Mesenchymal stem cell (in vitro differentiated cells and primary cell): ENCODE measurements around the gene PEMT.
A peak's percentile ranks its signal among the peaks of the same experiment; 100 is the strongest.
"Not testable (repeated sequence)": the region's sequence is repeated elsewhere in the genome, so short reads cannot be mapped to it uniquely, and the experiment has no call there.

ENCODE experiments used
- DNase-seq: peaks from one replicate; pipeline ENCODE4 v3.0.0-alpha.2; 2013
- H2AFZ ChIP-seq: one replicate; pipeline ENCODE4 v1.6.1; 2013; ENCODE audit warnings: low read depth, mild to moderate bottlenecking, control low read depth, inconsistent platforms, low read length, moderate library complexity
- H2AK5ac ChIP-seq: 2 replicates; pipeline ENCODE4 v1.6.1; 2013; ENCODE audit warnings: low read length, moderate library complexity, mild to moderate bottlenecking, inconsistent platforms; ENCODE audit not compliant: severe bottlenecking
- H2BK120ac ChIP-seq: one replicate; pipeline ENCODE4 v1.6.1; 2013; ENCODE audit warnings: low read depth, mild to moderate bottlenecking, inconsistent platforms, low read length, moderate library complexity
- H2BK12ac ChIP-seq, 2 experiments: one replicate each; pipeline ENCODE4 v1.6.1; 2013; ENCODE audit warnings: inconsistent platforms in 2 of 2, low read length in 2 of 2, mild to moderate bottlenecking in 2 of 2, moderate library complexity in 2 of 2, control low read depth in 1 of 2
- H2BK15ac ChIP-seq: one replicate; pipeline ENCODE4 v1.6.1; 2013; ENCODE audit warnings: mild to moderate bottlenecking, low read depth, inconsistent platforms; ENCODE audit not compliant: poor library complexity, severe bottlenecking
- H2BK5ac ChIP-seq: 2 replicates; pipeline ENCODE4 v1.6.1; 2013; ENCODE audit warnings: low read depth, mild to moderate bottlenecking, low read length, control low read depth, inconsistent platforms; ENCODE audit not compliant: poor library complexity, severe bottlenecking
- H3K14ac ChIP-seq, 2 experiments: one replicate each; pipeline ENCODE4 v1.6.1; 2013; ENCODE audit warnings: inconsistent platforms in 2 of 2, low read length in 2 of 2, control low read depth in 1 of 2, mild to moderate bottlenecking in 1 of 2, moderate library complexity in 1 of 2
- H3K18ac ChIP-seq, 2 experiments: one replicate each; pipeline ENCODE4 v1.6.1; 2013; ENCODE audit warnings: inconsistent platforms in 2 of 2, low read length in 2 of 2, control low read depth in 1 of 2, low read depth in 1 of 2, mild to moderate bottlenecking in 1 of 2
- H3K23ac ChIP-seq, 2 experiments: one replicate each; pipeline ENCODE4 v1.6.1; 2013; ENCODE audit warnings: inconsistent platforms in 2 of 2, low read length in 2 of 2, mild to moderate bottlenecking in 2 of 2, moderate library complexity in 2 of 2, control low read depth in 1 of 2
- H3K27ac ChIP-seq: 2 replicates; pipeline ENCODE4 v1.5.1; 2013; ENCODE audit warnings: mild to moderate bottlenecking, moderate library complexity, low read length, control low read depth, inconsistent platforms; ENCODE audit not compliant: poor library complexity, severe bottlenecking
- H3K27me3 ChIP-seq, 2 experiments: 2 replicates each; pipeline versions ENCODE4 v1.6.1 to v1.7.0; 2013; ENCODE audit warnings: low read length in 2 of 2, mild to moderate bottlenecking in 2 of 2, moderate library complexity in 2 of 2, control low read depth in 1 of 2, inconsistent platforms in 1 of 2; ENCODE audit not compliant: control insufficient read depth in 1 of 2, insufficient read depth in 1 of 2
- H3K36me3 ChIP-seq, 2 experiments: 2 replicates each; pipeline versions ENCODE4 v1.6.1 to v1.7.0; 2013; ENCODE audit warnings: low read length in 2 of 2, control low read depth in 1 of 2, inconsistent platforms in 1 of 2, low read depth in 1 of 2, mild to moderate bottlenecking in 1 of 2; ENCODE audit not compliant: insufficient read depth in 2 of 2, control insufficient read depth in 1 of 2
- H3K4ac ChIP-seq, 2 experiments: one replicate each; pipeline ENCODE4 v1.6.1; 2013; ENCODE audit warnings: inconsistent platforms in 2 of 2, low read length in 2 of 2, mild to moderate bottlenecking in 2 of 2, moderate library complexity in 2 of 2, control low read depth in 1 of 2, low read depth in 1 of 2
- H3K4me1 ChIP-seq: 2 replicates; pipeline ENCODE4 v1.6.1; 2013; ENCODE audit warnings: low read depth, low read length, control low read depth; ENCODE audit not compliant: control insufficient read depth, insufficient read depth
- H3K4me2 ChIP-seq: 2 replicates; pipeline ENCODE4 v1.6.1; 2013; ENCODE audit warnings: low read length, mild to moderate bottlenecking, inconsistent platforms; ENCODE audit not compliant: poor library complexity, severe bottlenecking
- H3K4me3 ChIP-seq, 2 experiments: 2 replicates each; pipeline versions ENCODE4 v1.5.1 to v1.7.0; 2013; ENCODE audit warnings: low read length in 2 of 2, mild to moderate bottlenecking in 2 of 2, control low read depth in 1 of 2, low read depth in 1 of 2; ENCODE audit not compliant: insufficient read depth in 1 of 2
- H3K79me1 ChIP-seq: replicated peaks from 2 replicates; pipeline ENCODE4 v1.6.1; 2013; ENCODE audit warnings: mild to moderate bottlenecking, control low read depth, low read length, inconsistent platforms; ENCODE audit not compliant: poor library complexity, severe bottlenecking
- H3K9ac ChIP-seq: 2 replicates; pipeline ENCODE4 v1.7.0; 2013; ENCODE audit warnings: mild to moderate bottlenecking, low read length, moderate library complexity
- H3K9me3 ChIP-seq: 2 replicates; pipeline ENCODE4 v1.7.0; 2013; ENCODE audit warnings: mild to moderate bottlenecking, low read length; ENCODE audit not compliant: control insufficient read depth
- H4K8ac ChIP-seq: one replicate; pipeline ENCODE4 v1.6.1; 2013; ENCODE audit warnings: inconsistent platforms, mild to moderate bottlenecking, low read length, moderate library complexity
- H4K91ac ChIP-seq: one replicate; pipeline ENCODE4 v1.6.1; 2013; ENCODE audit warnings: mild to moderate bottlenecking, low read length, inconsistent platforms
- whole genome bisulfite sequencing: methylation state at CpG from one replicate; pipeline ENCODE4 v1.1.7; 2013; ENCODE audit warnings: mixed read lengths; 5-methylcytosine and 5-hydroxymethylcytosine counted together

Gene PEMT

DNA sequence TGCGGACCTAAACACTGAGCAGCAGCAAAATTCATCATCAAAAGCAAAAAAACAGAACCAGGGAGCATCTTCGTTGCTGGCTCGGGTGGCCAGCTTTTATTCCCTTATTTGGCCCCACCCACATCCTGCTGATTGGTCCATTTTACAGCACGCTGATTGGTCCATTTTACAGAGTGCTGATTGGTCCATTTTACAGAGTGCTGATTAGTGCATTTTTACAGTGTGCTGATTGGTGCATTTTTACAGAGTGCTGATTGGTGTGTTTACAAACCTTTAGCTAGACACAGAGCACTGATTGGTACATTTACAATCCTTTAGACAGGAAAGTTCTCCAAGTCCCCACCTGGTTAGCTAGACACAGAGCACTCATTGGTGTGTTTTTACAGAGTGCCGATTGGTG is 41.2 kb upstream of the PEMT start:
- not testable (repeated sequence) for H2AFZ ChIP-seq, H3K27ac ChIP-seq, H3K36me3 ChIP-seq, H2BK15ac ChIP-seq, H4K91ac ChIP-seq, H2BK5ac ChIP-seq, H3K4me1 ChIP-seq, H3K79me1 ChIP-seq, H3K9ac ChIP-seq, H3K4me2 ChIP-seq, H3K23ac ChIP-seq, H2AK5ac ChIP-seq, H3K4ac ChIP-seq, DNase-seq, H4K8ac ChIP-seq, H3K18ac ChIP-seq, H3K4me3 ChIP-seq, H3K14ac ChIP-seq, H2BK12ac ChIP-seq, H2BK120ac ChIP-seq, H3K9me3 ChIP-seq
- WGBS: 91% methylated on average over 4 of the region's 5 CpGs
- peaks cover 7 to 27% of the 10 kb centered on the region in 2 experiments for H3K27me3 ChIP-seq

DNA sequence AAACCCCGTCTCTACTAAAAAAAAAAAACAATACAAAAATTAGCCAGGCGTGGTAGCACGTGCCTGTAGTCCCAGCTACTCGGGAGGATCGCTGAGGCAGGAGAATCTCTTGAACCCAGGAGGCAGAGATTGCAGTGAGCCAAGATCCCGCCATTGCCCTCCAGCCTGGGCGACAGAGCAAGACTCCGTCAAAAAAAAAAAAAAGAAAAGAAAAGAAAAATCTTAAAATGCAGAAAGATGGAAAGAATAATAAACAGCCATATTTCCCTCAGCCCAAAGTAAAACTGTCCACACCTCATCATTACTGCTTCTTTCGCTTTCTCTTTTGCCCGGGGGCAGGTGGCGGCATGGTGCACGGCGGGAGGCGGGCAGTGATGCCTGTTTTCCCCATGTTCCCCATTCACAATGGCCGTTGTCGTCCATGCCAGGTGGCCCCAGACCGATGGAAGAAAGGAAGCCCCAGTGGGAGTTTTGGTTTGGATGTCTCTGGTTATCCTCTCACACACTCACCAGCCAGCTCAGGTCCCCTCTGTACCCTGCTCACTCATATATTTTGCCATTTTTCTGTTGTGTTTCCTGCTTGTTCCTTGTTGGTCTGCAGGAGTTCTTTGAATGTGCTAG is 37.0 kb upstream of the PEMT start:
- Histone ChIP-seq H3K4me1 (peaks cover 12% of the 10 kb centered on the region), H3K27ac (no peak overlapping the region), H2BK12ac (no peak overlapping the region), H3K9me3 (no peaks in the 10 kb centered on the region), H3K4ac (no peak overlapping the region), H3K9ac (no peak overlapping the region), H4K8ac (no peak overlapping the region), H3K18ac (no peak overlapping the region), H3K14ac (no peak overlapping the region), H3K79me1 (no peaks in the 10 kb centered on the region), H3K23ac (no peak overlapping the region), H3K27me3 (peaks cover 3 to 18% of the 10 kb centered on the region in 2 experiments), H3K4me3 (no peak overlapping the region), H2BK120ac (no peak overlapping the region), H3K36me3 (no peaks in the 10 kb centered on the region), H2BK5ac (no peak overlapping the region), H2AK5ac (no peak overlapping the region), H2AFZ (no peak overlapping the region), H4K91ac (no peak overlapping the region), H2BK15ac (no peak overlapping the region), H3K4me2 (no peak overlapping the region)
- no peak for DNase-seq
- 84% methylated on average over 14 of the region's 17 CpGs for WGBS

DNA sequence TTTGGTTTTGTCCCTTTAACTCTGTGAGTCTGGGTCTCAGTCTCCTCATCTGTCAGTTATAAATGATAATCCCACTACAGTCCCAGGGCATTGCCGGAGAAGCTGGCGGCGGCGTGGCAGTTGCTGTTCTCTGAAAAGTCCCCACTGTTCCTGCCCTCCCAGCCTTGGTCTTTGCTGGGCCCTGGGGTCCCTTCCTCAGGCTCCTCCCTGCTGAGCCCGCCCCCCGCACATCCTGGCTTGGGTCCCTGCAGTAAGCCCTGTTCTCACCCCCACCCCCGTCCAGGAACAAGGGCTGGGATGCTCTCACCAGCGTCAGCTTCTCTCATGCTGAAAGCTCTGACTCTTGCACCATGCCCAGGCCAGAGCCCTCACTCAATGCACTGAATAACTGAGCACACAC is 35.3 kb upstream of the PEMT start:
- 66% methylated on average over 8 of the region's 8 CpGs for WGBS

DNA sequence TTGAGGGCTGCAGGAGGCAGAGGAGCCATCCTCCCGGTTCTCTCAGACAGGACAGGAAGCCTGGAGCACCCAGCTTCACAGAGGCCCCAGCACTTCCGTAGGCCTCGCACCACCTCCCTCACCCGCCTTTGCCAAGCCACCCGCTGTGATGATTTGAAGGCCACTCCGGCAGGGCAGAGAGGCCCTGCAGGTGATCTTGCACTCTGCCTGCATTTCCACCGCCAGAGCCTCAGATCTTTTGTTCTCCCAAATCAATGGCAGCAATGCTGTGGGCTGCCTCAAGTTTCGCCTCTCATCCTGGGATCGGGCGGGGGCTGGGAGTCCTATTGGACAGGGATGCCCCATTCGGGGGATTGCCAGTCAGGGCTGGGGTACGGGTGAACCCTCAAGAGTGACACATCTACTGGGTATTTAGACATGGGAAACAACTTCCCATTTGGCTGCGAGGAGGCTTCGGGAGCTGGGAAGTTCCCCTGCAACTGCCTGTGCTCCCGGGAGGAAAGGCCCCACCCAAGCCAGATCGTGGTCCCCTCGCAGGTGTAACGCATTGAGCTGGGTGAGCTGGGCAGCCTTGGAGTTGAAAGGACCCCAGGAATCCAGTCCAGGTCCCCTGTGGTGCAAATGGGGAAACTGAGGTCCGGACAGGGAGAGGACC is 34.8 kb upstream of the PEMT start:
- H4K8ac ChIP-seq: no peak overlapping the region
- no peaks in the 10 kb centered on the region for H3K36me3 ChIP-seq
- H3K79me1 ChIP-seq: no peaks in the 10 kb centered on the region
- peaks cover 9 to 16% of the 10 kb centered on the region in 2 experiments for H3K27me3 ChIP-seq
- peaks cover 8% of the 10 kb centered on the region for H3K4me1 ChIP-seq
- H2BK5ac ChIP-seq: no peak overlapping the region
- peak overlapping the region in 1 of 2 experiments; percentile 25 for H2BK12ac ChIP-seq
- 54% methylated on average over 19 of the region's 19 CpGs for WGBS
- no peak overlapping the region for H3K9ac ChIP-seq
- no peak overlapping the region for H2BK15ac ChIP-seq
- H2AK5ac ChIP-seq: no peak overlapping the region
- no peak overlapping the region for H3K4me3 ChIP-seq
- no peak overlapping the region for H3K18ac ChIP-seq
- H3K9me3 ChIP-seq: no peaks in the 10 kb centered on the region
- no peak overlapping the region for H2BK120ac ChIP-seq
- H2AFZ ChIP-seq: peak overlapping the region; percentile 29
- no peak overlapping the region for H3K4ac ChIP-seq
- H3K23ac ChIP-seq: no peak overlapping the region
- no peak overlapping the region for H3K27ac ChIP-seq
- H4K91ac ChIP-seq: no peak overlapping the region
- H3K4me2 ChIP-seq: no peak overlapping the region
- no peak overlapping the region for H3K14ac ChIP-seq
- DNase-seq: no peak

More for the DNA sequence above, 35.3 kb upstream of the PEMT start:
- Histone ChIP-seq H3K18ac (no peak overlapping the region), H3K4me2 (no peak overlapping the region), H3K9me3 (no peaks in the 10 kb centered on the region), H4K8ac (no peak overlapping the region), H3K27ac (no peak overlapping the region), H2BK15ac (no peak overlapping the region), H3K79me1 (no peaks in the 10 kb centered on the region), H3K4me3 (no peak overlapping the region), H3K4ac (no peak overlapping the region), H2BK12ac (no peak overlapping the region), H4K91ac (no peak overlapping the region), H2BK120ac (no peak overlapping the region), H2BK5ac (no peak overlapping the region), H2AFZ (no peak overlapping the region), H3K23ac (no peak overlapping the region), H3K9ac (no peak overlapping the region), H2AK5ac (no peak overlapping the region), H3K4me1 (peaks cover 8% of the 10 kb centered on the region), H3K36me3 (no peaks in the 10 kb centered on the region), H3K14ac (no peak overlapping the region), H3K27me3 (peaks cover 6 to 10% of the 10 kb centered on the region in 2 experiments)
- no peak for DNase-seq
